Parathyroid adenoma (tissue), 2 donors: ENCODE results near the gene MISP.
A peak's percentile ranks its signal among the peaks of the same experiment; 100 is the strongest.

Experiments used
- H2AFZ ChIP-seq: fragments of 300-600 bp; sonication (generic); one replicate; pipeline ENCODE4 v1.7.0; 2017; ENCODE audit warnings: antibody characterized with exemption, mild to moderate bottlenecking
- H3K27ac ChIP-seq: fragments of 300-600 bp; sonication (generic); one replicate; pipeline ENCODE4 v1.7.0; 2017
- H3K27me3 ChIP-seq: fragments of 300-600 bp; sonication (generic); one replicate; pipeline ENCODE4 v1.7.0; 2017; ENCODE audit warnings: low read length; ENCODE audit not compliant: control insufficient read depth, insufficient read depth
- H3K36me3 ChIP-seq: fragments of 300-600 bp; sonication (generic); one replicate; pipeline ENCODE4 v1.7.0; 2017; ENCODE audit warnings: low read length; ENCODE audit not compliant: control insufficient read depth, insufficient read depth
- H3K4me1 ChIP-seq: fragments of 300-600 bp; sonication (generic); one replicate; pipeline ENCODE4 v1.7.0; 2017; ENCODE audit warnings: control low read depth
- H3K4me2 ChIP-seq: fragments of 300-600 bp; sonication (generic); one replicate; pipeline ENCODE4 v1.7.0; 2017; ENCODE audit warnings: low read length
- H3K4me3 ChIP-seq: fragments of 300-600 bp; sonication (generic); one replicate; pipeline ENCODE4 v1.7.0; 2017; ENCODE audit warnings: low read depth, low read length
- H3K79me2 ChIP-seq: fragments of 300-600 bp; sonication (generic); one replicate; pipeline ENCODE4 v1.7.0; 2017; ENCODE audit warnings: control low read depth
- H3K9ac ChIP-seq: fragments of 300-600 bp; sonication (generic); one replicate; pipeline ENCODE4 v1.7.0; 2017; ENCODE audit warnings: mild to moderate bottlenecking
- H3K9me3 ChIP-seq: fragments of 300-600 bp; sonication (generic); one replicate; pipeline ENCODE4 v1.7.0; 2017; ENCODE audit warnings: low read length; ENCODE audit not compliant: control insufficient read depth
- CTCF ChIP-seq: fragments of 300-600 bp; sonication (generic); IDR thresholded peaks from one replicate; pipeline ENCODE4 v1.7.0; 2017; ENCODE audit warnings: antibody characterized with exemption, mild to moderate bottlenecking
- donor health status: primary hyperparathyroidism.

Gene MISP

GRCh38 chr19:792306-792885 lies 41.5 kb downstream of the MISP start:
- peaks cover 14% of the 10 kb centered on the region for H3K4me1 ChIP-seq
- no peaks in the 10 kb centered on the region for H3K9me3 ChIP-seq
- H3K9ac ChIP-seq = no peak overlapping the region
- no peaks in the 10 kb centered on the region for H3K27me3 ChIP-seq
- H3K4me3 ChIP-seq = no peak overlapping the region
- H3K36me3 ChIP-seq = no peaks in the 10 kb centered on the region
- H2AFZ ChIP-seq = no peak overlapping the region
- H3K4me2 ChIP-seq = no peak overlapping the region
- TF ChIP-seq CTCF = no peak
- peak overlapping the region; percentile 12 for H3K27ac ChIP-seq
- H3K79me2 ChIP-seq = no peaks in the 10 kb centered on the region

- peaks cover 11% of the 10 kb centered on the region for H3K4me1 ChIP-seq
Observed at GRCh38 chr19:793806-794205, 42.9 kb downstream of the MISP start.

GRCh38 chr19:795073-795611 lies 44.2 kb downstream of the MISP start:
- Histone ChIP-seq H3K36me3 (no peaks in the 10 kb centered on the region), H3K27me3 (no peaks in the 10 kb centered on the region), H3K4me1 (peaks cover 9% of the 10 kb centered on the region), H3K4me2 (no peak overlapping the region), H3K9me3 (no peaks in the 10 kb centered on the region), H3K27ac (no peak overlapping the region), H3K9ac (no peak overlapping the region), H3K79me2 (peaks cover 14% of the 10 kb centered on the region), H3K4me3 (no peak overlapping the region), H2AFZ (no peak overlapping the region)
- TF ChIP-seq CTCF = no peak

More at GRCh38 chr19:793806-794205, 42.9 kb downstream of the MISP start:
- Histone ChIP-seq H3K27ac (no peak overlapping the region), H3K36me3 (no peaks in the 10 kb centered on the region), H2AFZ (no peak overlapping the region), H3K9ac (no peak overlapping the region), H3K79me2 (peaks cover 6% of the 10 kb centered on the region), H3K4me3 (no peak overlapping the region), H3K9me3 (no peaks in the 10 kb centered on the region), H3K4me2 (no peak overlapping the region), H3K27me3 (no peaks in the 10 kb centered on the region)
- no peak for TF ChIP-seq CTCF

- Histone ChIP-seq H3K36me3 (no peaks in the 10 kb centered on the region), H3K4me1 (peaks cover 16% of the 10 kb centered on the region), H3K27me3 (no peaks in the 10 kb centered on the region), H3K79me2 (peaks cover 17% of the 10 kb centered on the region), H3K27ac (peak overlapping the region; percentile 72), H3K4me2 (peak overlapping the region; percentile 89), H2AFZ (peak overlapping the region; percentile 100), H3K9me3 (no peaks in the 10 kb centered on the region), H3K4me3 (peak overlapping the region; percentile 67), H3K9ac (no peak overlapping the region)
- TF ChIP-seq CTCF = no peak
Observed at GRCh38 chr19:795691-796581, 45.0 kb downstream of the MISP start.
